ENCODE measurements around the gene PSMD14.

PSMD14 gene

GRCh38 chr2:161384864-161385263 is 76.6 kb downstream of the PSMD14 start:
- no peak for TF ChIP-seq CTCF (IDR thresholded peaks at IDR 0.05)

DNA sequence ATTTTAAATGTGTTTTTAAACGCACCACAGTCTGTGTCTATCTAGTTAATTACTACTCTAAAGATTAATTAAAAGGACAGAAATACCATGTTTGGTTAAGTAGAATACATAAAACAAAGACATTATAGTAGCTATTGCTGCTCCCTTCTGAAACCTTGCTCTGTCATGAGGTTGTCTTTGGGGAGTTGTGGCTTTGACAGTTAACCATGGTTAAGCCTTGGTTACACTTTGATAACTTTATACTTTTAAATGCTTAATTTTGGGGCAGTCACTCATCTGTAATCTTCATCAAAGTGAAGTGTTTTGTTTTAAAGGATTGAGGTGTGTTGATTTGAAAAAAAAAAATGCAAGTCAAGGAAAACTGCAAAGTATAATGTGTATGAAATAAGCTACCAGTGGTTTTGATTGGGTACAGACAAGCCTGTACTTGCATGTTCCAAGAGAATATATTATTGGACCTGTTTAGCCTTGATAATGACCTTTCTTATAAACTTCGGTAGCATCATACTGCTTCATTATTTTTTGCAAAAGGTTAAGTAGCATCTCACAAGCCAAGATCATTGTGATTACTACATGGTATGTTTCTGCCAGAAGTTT is 78.1 kb downstream of the PSMD14 start:
- no peak overlapping the region for H3K4me3 ChIP-seq
- DNase-seq (ENCODE audit: low spot score) = no peak
- no peak for TF ChIP-seq CTCF (IDR thresholded peaks at IDR 0.05)
- H3K27ac ChIP-seq = no peak overlapping the region

More at GRCh38 chr2:161384864-161385263, 76.6 kb downstream of the PSMD14 start:
- no peak overlapping the region for H3K27ac ChIP-seq
- no peak for DNase-seq (ENCODE audit: low spot score)
- H3K4me3 ChIP-seq = no peak overlapping the region

GRCh38 chr2:161388146-161388779 is 80.0 kb downstream of the PSMD14 start:
- no peak for TF ChIP-seq CTCF (IDR thresholded peaks at IDR 0.05)
- no peak overlapping the region for H3K27ac ChIP-seq
- no peak overlapping the region for H3K4me3 ChIP-seq
- DNase-seq (ENCODE audit: low spot score) = no peak

GRCh38 chr2:161391737-161392506 is 83.7 kb downstream of the PSMD14 start:
- DNase-seq (ENCODE audit: low spot score) = no peak
- H3K27ac ChIP-seq = no peak overlapping the region
- TF ChIP-seq CTCF (IDR thresholded peaks at IDR 0.05) = no peak
- no peak overlapping the region for H3K4me3 ChIP-seq

GRCh38 chr2:161400076-161400475 is 91.9 kb downstream of the PSMD14 start:
- no peak overlapping the region for H3K4me3 ChIP-seq
- TF ChIP-seq CTCF (IDR thresholded peaks at IDR 0.05) = no peak
- no peak for DNase-seq (ENCODE audit: low spot score)
- H3K27ac ChIP-seq = no peak overlapping the region

DNA sequence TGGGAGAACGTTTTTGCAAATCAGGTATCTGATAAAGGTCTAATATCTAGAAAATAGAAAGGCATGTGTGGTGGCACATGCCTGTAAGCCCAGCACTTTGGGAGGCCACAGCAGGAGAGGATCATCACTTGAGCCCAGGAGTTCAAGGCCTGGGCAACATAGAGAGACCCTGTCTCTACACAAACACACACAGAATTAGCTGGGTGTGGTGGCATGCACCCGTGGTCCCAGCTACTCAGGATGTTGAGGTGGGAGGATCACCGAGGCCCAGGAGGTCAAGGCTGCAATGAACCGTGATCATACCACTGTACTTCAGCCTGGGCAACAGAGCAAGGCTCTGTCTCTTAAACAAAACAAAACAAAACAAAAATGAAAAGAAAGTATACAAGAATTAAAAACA is 94.1 kb downstream of the PSMD14 start:
- no peak for TF ChIP-seq CTCF (IDR thresholded peaks at IDR 0.05)
- Histone ChIP-seq H3K27ac (no peak overlapping the region), H3K4me3 (no peak overlapping the region)
- DNase-seq (ENCODE audit: low spot score) = no peak
